Endothelial cell (in vitro differentiated cells): ENCODE data around the gene EED. TPM values are rescaled to one million over a fixed set of nuclear protein-coding genes. Genes with fewer than 3 reads are reported as not detected.

Source experiments
- DNase-seq: peaks from one replicate; pipeline ENCODE4 v3.0.0; 2021; ENCODE audit warnings: low spot score
- H3K27ac Mint-ChIP-seq: one replicate; pipeline ENCODE4 v1.8.0; 2021; ENCODE audit warnings: mixed read lengths, inconsistent platforms; ENCODE audit not compliant: unreplicated experiment
- H3K27me3 Mint-ChIP-seq: one replicate; pipeline ENCODE4 v1.8.0; 2021; ENCODE audit warnings: mild to moderate bottlenecking, moderate library complexity, mixed read lengths, inconsistent platforms; ENCODE audit not compliant: unreplicated experiment
- H3K36me3 Mint-ChIP-seq: one replicate; pipeline ENCODE4 v1.8.0; 2021; ENCODE audit warnings: mild to moderate bottlenecking, low read depth, mixed read lengths, inconsistent platforms; ENCODE audit not compliant: unreplicated experiment
- H3K4me1 Mint-ChIP-seq: one replicate; pipeline ENCODE4 v1.8.0; 2021; ENCODE audit warnings: mild to moderate bottlenecking, mixed read lengths, inconsistent platforms; ENCODE audit not compliant: unreplicated experiment
- H3K4me3 Mint-ChIP-seq: one replicate; pipeline ENCODE4 v1.8.0; 2021; ENCODE audit warnings: mild to moderate bottlenecking, mixed read lengths, inconsistent platforms; ENCODE audit not compliant: unreplicated experiment
- H3K9me3 Mint-ChIP-seq: one replicate; pipeline ENCODE4 v1.8.0; 2021; ENCODE audit warnings: mixed read lengths, inconsistent platforms; ENCODE audit not compliant: unreplicated experiment
- total RNA-seq: library from RNA; stranded (reverse); fragmentation: NEBNext Ultra II Directional; extraction: Animal tissue kit (Norgen Biotek cat#: 25700); gene quantifications from one replicate; pipeline ENCODE4 v1.2.1, GENCODE V29; 2021; ENCODE audit not compliant: unreplicated experiment
- TF ChIP-seq, protein P1 (sequence below): fragments of 200-600 bp; sonication (generic); IDR thresholded peaks from one replicate; pipeline ENCODE4 v1.5.0; 2021; ENCODE audit warnings: antibody characterized with exemption; ENCODE audit not compliant: unreplicated experiment

Gene EED
- total RNA-seq, 1 donor from 2014 or later, result 18.5 TPM

DNA sequence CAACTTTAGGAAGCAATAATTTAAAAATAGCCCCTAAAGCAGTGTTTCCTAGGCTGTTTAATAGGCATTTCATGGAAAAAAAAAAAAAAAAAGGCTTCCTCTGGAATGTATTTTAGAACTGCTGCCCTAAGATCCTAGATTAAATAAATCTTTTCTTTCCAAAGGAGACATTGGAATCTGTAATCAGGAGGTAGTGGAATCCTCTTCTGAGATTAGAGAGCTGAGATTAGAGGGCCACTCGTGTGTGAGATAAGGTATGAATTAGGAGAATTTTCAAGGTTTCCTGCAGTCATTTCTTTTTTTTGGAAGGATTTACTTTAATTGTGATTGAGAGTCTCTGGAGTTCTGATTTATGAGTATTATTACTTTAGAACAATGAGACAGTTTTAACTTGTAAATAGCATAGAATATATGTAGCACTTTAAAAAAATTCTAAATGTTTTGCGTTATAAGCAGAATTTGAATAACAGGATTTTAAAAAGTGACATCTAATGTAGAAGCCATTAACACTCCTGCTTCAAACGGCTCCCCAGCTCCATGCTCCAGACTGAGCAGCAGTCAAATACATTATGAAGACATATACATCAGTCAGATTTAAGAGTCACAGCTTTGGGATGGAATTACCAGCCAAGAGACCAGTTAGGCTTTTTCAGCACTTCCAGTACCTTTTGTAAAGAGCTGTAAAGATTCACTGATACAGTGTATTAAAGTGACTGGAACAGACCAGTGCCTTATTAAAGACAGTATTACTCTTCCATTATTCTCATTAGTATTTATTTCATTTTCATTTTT is 5.0 kb downstream of the EED start:
- Mint-ChIP-seq H3K27ac (no peak overlapping the region), H3K36me3 (no peaks in the 10 kb centered on the region), H3K27me3 (no peaks in the 10 kb centered on the region), H3K4me3 (no peak overlapping the region), H3K9me3 (no peaks in the 10 kb centered on the region), H3K4me1 (peaks cover 6% of the 10 kb centered on the region)
- no peak for DNase-seq
- TF ChIP-seq, protein P1, sequence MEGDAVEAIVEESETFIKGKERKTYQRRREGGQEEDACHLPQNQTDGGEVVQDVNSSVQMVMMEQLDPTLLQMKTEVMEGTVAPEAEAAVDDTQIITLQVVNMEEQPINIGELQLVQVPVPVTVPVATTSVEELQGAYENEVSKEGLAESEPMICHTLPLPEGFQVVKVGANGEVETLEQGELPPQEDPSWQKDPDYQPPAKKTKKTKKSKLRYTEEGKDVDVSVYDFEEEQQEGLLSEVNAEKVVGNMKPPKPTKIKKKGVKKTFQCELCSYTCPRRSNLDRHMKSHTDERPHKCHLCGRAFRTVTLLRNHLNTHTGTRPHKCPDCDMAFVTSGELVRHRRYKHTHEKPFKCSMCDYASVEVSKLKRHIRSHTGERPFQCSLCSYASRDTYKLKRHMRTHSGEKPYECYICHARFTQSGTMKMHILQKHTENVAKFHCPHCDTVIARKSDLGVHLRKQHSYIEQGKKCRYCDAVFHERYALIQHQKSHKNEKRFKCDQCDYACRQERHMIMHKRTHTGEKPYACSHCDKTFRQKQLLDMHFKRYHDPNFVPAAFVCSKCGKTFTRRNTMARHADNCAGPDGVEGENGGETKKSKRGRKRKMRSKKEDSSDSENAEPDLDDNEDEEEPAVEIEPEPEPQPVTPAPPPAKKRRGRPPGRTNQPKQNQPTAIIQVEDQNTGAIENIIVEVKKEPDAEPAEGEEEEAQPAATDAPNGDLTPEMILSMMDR, result no peak

DNA sequence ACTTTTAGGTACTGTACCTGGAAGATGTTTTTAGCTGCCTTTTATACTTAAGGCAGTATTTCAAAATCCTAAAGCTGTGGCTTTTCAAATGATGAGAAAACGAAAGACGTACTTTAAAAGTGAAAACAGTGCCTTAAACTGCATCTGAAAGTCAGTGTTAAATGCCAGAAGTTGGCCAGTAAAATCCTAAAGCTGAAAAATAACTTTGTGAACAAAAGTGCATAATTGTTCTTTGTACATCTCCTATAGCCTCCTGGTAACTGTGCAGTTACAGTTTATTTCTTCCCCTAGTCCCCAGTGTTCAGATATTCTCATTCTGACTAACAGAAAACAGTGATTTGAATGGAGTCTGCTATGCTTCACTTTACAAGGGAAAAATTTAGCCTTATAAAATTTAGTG is 6.8 kb downstream of the EED start:
- H3K27me3 Mint-ChIP-seq, result no peaks in the 10 kb centered on the region
- no peaks in the 10 kb centered on the region for H3K9me3 Mint-ChIP-seq
- TF ChIP-seq, protein P1, result no peak
- no peak overlapping the region for H3K27ac Mint-ChIP-seq
- no peaks in the 10 kb centered on the region for H3K36me3 Mint-ChIP-seq
- H3K4me3 Mint-ChIP-seq, result no peak overlapping the region
- H3K4me1 Mint-ChIP-seq, result peaks cover 6% of the 10 kb centered on the region
- DNase-seq, result no peak

DNA sequence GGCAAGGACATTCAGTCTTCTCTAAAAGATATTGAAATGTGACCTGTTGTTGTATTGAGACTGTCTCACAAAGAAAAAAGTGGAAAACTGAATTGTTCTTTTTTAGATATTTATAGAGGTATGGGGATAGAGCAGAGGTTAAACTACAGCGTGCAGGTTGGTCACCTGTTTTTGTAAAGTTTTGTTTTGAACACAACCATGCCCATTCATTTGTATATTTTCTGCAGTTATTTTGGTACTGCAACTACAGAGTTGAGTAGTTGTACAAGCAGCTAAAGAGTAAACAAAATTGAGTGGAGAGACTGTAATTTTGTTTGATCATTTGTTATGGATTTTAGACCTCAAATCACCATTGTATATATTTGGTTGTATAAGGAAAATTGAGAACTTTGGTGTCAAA is 11.3 kb downstream of the EED start:
- H3K27ac Mint-ChIP-seq, result no peak overlapping the region
- no peak for DNase-seq
- no peaks in the 10 kb centered on the region for H3K9me3 Mint-ChIP-seq
- no peaks in the 10 kb centered on the region for H3K4me1 Mint-ChIP-seq
- TF ChIP-seq, protein P1, result no peak
- no peak overlapping the region for H3K4me3 Mint-ChIP-seq
- H3K27me3 Mint-ChIP-seq, result no peaks in the 10 kb centered on the region
- H3K36me3 Mint-ChIP-seq, result no peaks in the 10 kb centered on the region

DNA sequence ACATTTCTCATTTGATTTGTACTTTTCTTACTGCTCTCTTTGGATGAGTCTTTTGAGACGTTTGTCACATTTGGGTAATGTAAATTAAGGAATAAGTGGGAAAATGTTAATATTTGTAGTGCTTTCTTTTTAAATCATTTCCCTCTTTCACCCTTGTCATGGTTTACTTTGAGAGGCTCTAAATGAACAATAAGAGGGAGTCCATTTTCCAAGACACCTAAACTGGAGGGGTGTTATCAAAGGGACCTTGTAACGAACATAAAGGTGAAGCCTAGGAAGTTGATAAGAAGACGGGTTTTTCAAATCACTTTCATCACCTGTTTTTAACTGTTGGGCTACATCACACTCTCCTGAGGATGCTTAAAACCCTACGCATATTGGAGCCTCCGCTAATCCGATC is 12.1 kb downstream of the EED start:
- DNase-seq, result no peak
- Mint-ChIP-seq H3K4me1 (no peaks in the 10 kb centered on the region), H3K27ac (no peak overlapping the region), H3K27me3 (no peaks in the 10 kb centered on the region), H3K4me3 (no peak overlapping the region), H3K36me3 (no peaks in the 10 kb centered on the region), H3K9me3 (no peaks in the 10 kb centered on the region)
- TF ChIP-seq, protein P1, result no peak

DNA sequence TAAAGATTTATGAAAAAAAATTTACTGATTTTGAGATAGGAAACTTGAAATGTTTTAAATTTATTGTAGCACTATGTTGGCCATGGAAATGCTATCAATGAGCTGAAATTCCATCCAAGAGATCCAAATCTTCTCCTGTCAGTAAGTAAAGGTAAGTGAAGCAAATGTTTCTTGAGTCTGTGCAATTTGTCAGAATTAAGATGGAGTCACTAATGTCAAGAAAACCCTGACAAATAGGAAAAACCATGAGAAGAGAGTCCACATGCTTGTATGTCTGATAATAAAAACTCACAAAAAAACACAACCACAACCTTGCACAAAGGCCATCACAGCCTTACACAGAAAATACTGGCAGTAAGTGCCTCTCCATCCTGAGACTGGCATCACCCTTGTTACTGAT is 12.9 kb downstream of the EED start:
- H3K27ac Mint-ChIP-seq, result no peak overlapping the region
- H3K4me3 Mint-ChIP-seq, result no peak overlapping the region
- peaks cover 1% of the 10 kb centered on the region for H3K27me3 Mint-ChIP-seq
- TF ChIP-seq, protein P1, result no peak
- no peaks in the 10 kb centered on the region for H3K9me3 Mint-ChIP-seq
- H3K36me3 Mint-ChIP-seq, result no peaks in the 10 kb centered on the region
- DNase-seq, result no peak
- H3K4me1 Mint-ChIP-seq, result no peaks in the 10 kb centered on the region
